H9 (cell line): ENCODE data around the gene MEF2A. TPM values are rescaled to one million over a fixed set of nuclear protein-coding genes. Genes with fewer than 3 reads are reported as not detected.

Experiments used
- DNase-seq: peaks from one replicate; pipeline ENCODE4 v3.0.0-alpha.2; 2017
- H2AFZ ChIP-seq: one replicate; pipeline ENCODE4 v1.6.1; 2013; ENCODE audit warnings: mild to moderate bottlenecking, low read length, control low read depth, moderate library complexity
- H2AK5ac ChIP-seq: 2 replicates; pipeline ENCODE4 v1.6.1; 2013; ENCODE audit warnings: low read length, control low read depth, mixed read lengths; ENCODE audit not compliant: insufficient read length
- H2BK120ac ChIP-seq: one replicate; pipeline ENCODE4 v1.6.1; 2013; ENCODE audit warnings: low read depth, mild to moderate bottlenecking, low read length, control low read depth, inconsistent platforms; ENCODE audit not compliant: poor library complexity, severe bottlenecking
- H2BK12ac ChIP-seq: 2 replicates; pipeline ENCODE4 v1.6.1; 2013; ENCODE audit warnings: low read length, control low read depth, mixed read lengths, low read depth; ENCODE audit not compliant: insufficient read length
- H2BK15ac ChIP-seq: 2 replicates; pipeline ENCODE4 v1.6.1; 2013; ENCODE audit warnings: low read depth, low read length, control low read depth
- H2BK20ac ChIP-seq: one replicate; pipeline ENCODE4 v1.6.1; 2013; ENCODE audit warnings: low read depth, mild to moderate bottlenecking, low read length, control low read depth, inconsistent platforms; ENCODE audit not compliant: poor library complexity, severe bottlenecking
- H2BK5ac ChIP-seq: 2 replicates; pipeline ENCODE4 v1.6.1; 2013; ENCODE audit warnings: low read length, control low read depth, mixed read lengths; ENCODE audit not compliant: insufficient read length
- H3K14ac ChIP-seq: 2 replicates; pipeline ENCODE4 v1.6.1; 2013; ENCODE audit warnings: low read length, control low read depth; ENCODE audit not compliant: insufficient read depth
- H3K18ac ChIP-seq: 2 replicates; pipeline ENCODE4 v1.6.1; 2013; ENCODE audit warnings: low read depth, mild to moderate bottlenecking, mixed read lengths, low read length, control low read depth; ENCODE audit not compliant: insufficient read length
- H3K23ac ChIP-seq: 2 replicates; pipeline ENCODE4 v1.6.1; 2013; ENCODE audit warnings: low read length, control low read depth, mixed read lengths, low read depth; ENCODE audit not compliant: insufficient read length
- H3K23me2 ChIP-seq: 2 replicates; pipeline ENCODE4 v1.6.1; 2013; ENCODE audit warnings: low read depth, mild to moderate bottlenecking, mixed read lengths, low read length, control low read depth; ENCODE audit not compliant: insufficient read length, poor library complexity, severe bottlenecking
- H3K27ac ChIP-seq: 2 replicates; pipeline ENCODE4 v1.5.1; 2013; ENCODE audit warnings: low read length, control low read depth, mixed read lengths, low read depth; ENCODE audit not compliant: insufficient read length
- H3K27me3 ChIP-seq: 2 replicates; pipeline ENCODE4 v1.6.1; 2013; ENCODE audit warnings: low read length, control low read depth, inconsistent platforms; ENCODE audit not compliant: insufficient read depth
- H3K4ac ChIP-seq: 2 replicates; pipeline ENCODE4 v1.6.1; 2013; ENCODE audit warnings: low read depth, mild to moderate bottlenecking, control low read depth, inconsistent platforms, low read length, moderate library complexity
- H3K4me1 ChIP-seq: 2 replicates; pipeline ENCODE4 v1.6.1; 2013; ENCODE audit warnings: low read length, control low read depth, inconsistent platforms; ENCODE audit not compliant: insufficient read depth
- H3K4me2 ChIP-seq: 2 replicates; pipeline ENCODE4 v1.6.1; 2013; ENCODE audit warnings: low read length, control low read depth, mixed read lengths; ENCODE audit not compliant: insufficient read length, insufficient read depth
- H3K56ac ChIP-seq: 2 replicates; pipeline ENCODE4 v1.6.1; 2013; ENCODE audit warnings: low read depth, mild to moderate bottlenecking, mixed read lengths, low read length, control low read depth; ENCODE audit not compliant: insufficient read length
- H3K79me1 ChIP-seq: 2 replicates; pipeline ENCODE4 v1.6.1; 2013; ENCODE audit warnings: low read depth, mild to moderate bottlenecking, moderate library complexity, low read length, control low read depth, inconsistent platforms; ENCODE audit not compliant: insufficient read depth, poor library complexity, severe bottlenecking
- H3K79me2 ChIP-seq: 2 replicates; pipeline ENCODE4 v1.6.1; 2013; ENCODE audit warnings: low read length, control low read depth, inconsistent platforms; ENCODE audit not compliant: insufficient read depth
- H3K9ac ChIP-seq: 2 replicates; pipeline ENCODE4 v1.6.1; 2013; ENCODE audit warnings: low read length, control low read depth, mixed read lengths; ENCODE audit not compliant: insufficient read length; ENCODE audit errors: extremely low read depth
- H3K9me3 ChIP-seq: one replicate; pipeline ENCODE4 v1.6.1; 2013; ENCODE audit warnings: low read depth, low read length, inconsistent platforms; ENCODE audit not compliant: control insufficient read depth
- H3T11ph ChIP-seq: one replicate; pipeline ENCODE4 v1.6.1; 2013; ENCODE audit warnings: mild to moderate bottlenecking, low read length, control low read depth, inconsistent platforms
- H4K20me1 ChIP-seq: one replicate; pipeline ENCODE4 v1.6.1; 2013; ENCODE audit not compliant: control insufficient read depth, insufficient read length, insufficient read depth
- H4K5ac ChIP-seq: 2 replicates; pipeline ENCODE4 v1.6.1; 2013; ENCODE audit warnings: low read depth, mild to moderate bottlenecking, mixed read lengths, low read length, control low read depth; ENCODE audit not compliant: insufficient read length
- H4K8ac ChIP-seq: replicated peaks from 2 replicates; pipeline ENCODE4 v1.6.1; 2013; ENCODE audit warnings: low read length, control low read depth, mixed read lengths, low read depth; ENCODE audit not compliant: insufficient read length
- H4K91ac ChIP-seq: 2 replicates; pipeline ENCODE4 v1.6.1; 2013; ENCODE audit warnings: low read depth, mild to moderate bottlenecking, moderate library complexity, mixed read lengths, low read length, control low read depth; ENCODE audit not compliant: insufficient read length
- H3K27ac Mint-ChIP-seq, 3 experiments: 2 replicates in 2 of 3; 3 replicates in 1 of 3; pipeline ENCODE4 v1.8.0; 2020 to 2021; ENCODE audit warnings: mixed read lengths in 3 of 3, mild to moderate bottlenecking in 1 of 3, moderate library complexity in 1 of 3
- H3K27me3 Mint-ChIP-seq: 2 replicates; pipeline ENCODE4 v1.8.0; 2021; ENCODE audit warnings: low read depth, mild to moderate bottlenecking, moderate library complexity, mixed read lengths
- H3K36me3 Mint-ChIP-seq, 3 experiments: 2 replicates in 2 of 3; 3 replicates in 1 of 3; pipeline ENCODE4 v1.8.0; 2020 to 2021; ENCODE audit warnings: low read depth in 3 of 3, mixed read lengths in 3 of 3; ENCODE audit not compliant: insufficient read depth in 1 of 3
- H3K4me1 Mint-ChIP-seq, 2 experiments: 2 replicates each; pipeline ENCODE4 v1.8.0; 2020; ENCODE audit warnings: mixed read lengths in 2 of 2
- H3K4me3 Mint-ChIP-seq, 2 experiments: 2 replicates in 1 of 2; 3 replicates in 1 of 2; pipeline ENCODE4 v1.8.0; 2020 to 2021; ENCODE audit warnings: mild to moderate bottlenecking in 2 of 2, mixed read lengths in 2 of 2, moderate library complexity in 1 of 2
- H3K9me3 Mint-ChIP-seq, 2 experiments: 2 replicates in 1 of 2; 3 replicates in 1 of 2; pipeline ENCODE4 v1.8.0; 2020; ENCODE audit warnings: mild to moderate bottlenecking in 2 of 2, mixed read lengths in 2 of 2, moderate library complexity in 1 of 2
- CTCF ChIP-seq: fragments of 200-600 bp; sonication (generic); conservative IDR thresholded peaks from 3 replicates; pipeline ENCODE4 v1.8.0; 2021; ENCODE audit warnings: antibody characterized with exemption, mild to moderate bottlenecking
- WGBS: extraction: QIAGEN DNeasy Blood & Tissue Kit; methylation state at CpG from one replicate; pipeline ENCODE4 v1.1.7; 2013; ENCODE audit warnings: missing lambda C conversion rate, low lambda C conversion rate, mixed read lengths; ENCODE audit not compliant: insufficient read length; ENCODE audit errors: extremely low coverage; 5-methylcytosine and 5-hydroxymethylcytosine counted together
- total RNA-seq: library from RNA; stranded (reverse); gene quantifications from 2 replicates; pipeline ENCODE4 v1.2.1, GENCODE V29; 2021

The MEF2A gene
- total RNA-seq, 1 experiment from 2014 or later = 20.7 TPM

GRCh38 chr15:99681990-99682389 is 116.2 kb downstream of the MEF2A start:
- Histone ChIP-seq H2BK15ac (no peak overlapping the region), H3K9ac (no peak overlapping the region), H3K27me3 (no peaks in the 10 kb centered on the region), H2BK12ac (no peak overlapping the region), H3K79me2 (no peaks in the 10 kb centered on the region), H2BK5ac (no peak overlapping the region), H4K8ac (no peak overlapping the region), H4K20me1 (no peaks in the 10 kb centered on the region), H2AFZ (no peak overlapping the region), H3K23me2 (no peaks in the 10 kb centered on the region), H3K56ac (no peak overlapping the region), H3K4ac (no peak overlapping the region), H4K91ac (no peak overlapping the region), H3K14ac (no peak overlapping the region), H3K27ac (no peak overlapping the region), H2BK120ac (no peak overlapping the region), H2BK20ac (no peak overlapping the region), H3T11ph (no peak overlapping the region), H4K5ac (no peak overlapping the region), H3K23ac (no peak overlapping the region), H2AK5ac (no peak overlapping the region), H3K18ac (no peak overlapping the region), H3K4me2 (no peak overlapping the region), H3K4me1 (no peaks in the 10 kb centered on the region), H3K9me3 (no peaks in the 10 kb centered on the region), H3K79me1 (no peaks in the 10 kb centered on the region)
- Mint-ChIP-seq H3K9me3 (peaks cover 17 to 21% of the 10 kb centered on the region in 2 experiments), H3K4me1 (no peaks in the 10 kb centered on the region), H3K27ac (no peak overlapping the region), H3K27me3 (no peaks in the 10 kb centered on the region; the same call in 1 of the 2 replicates), H3K4me3 (no peak overlapping the region), H3K36me3 (peaks cover 31 to 54% (median 51%) of the 10 kb centered on the region in 3 experiments)
- no peak for TF ChIP-seq CTCF
- no peak for DNase-seq
- WGBS = no CpG with 5 or more reads among the region's 1 CpG
